H1 (cell line): Measurements from ENCODE around the gene TBC1D2.

ENCODE experiments used
- CTCF ChIP-seq, 3 experiments: IDR thresholded peaks; 1 replicate in 2 of 3; 2 replicates in 1 of 3; pipeline versions ENCODE4 v1.5.1 to v1.6.1; 2011; ENCODE audit warnings: low read length in 3 of 3, mild to moderate bottlenecking in 3 of 3, inconsistent platforms in 2 of 3, low read depth in 1 of 3, moderate library complexity in 1 of 3; ENCODE audit not compliant: insufficient read depth in 1 of 3; ENCODE audit errors: control extremely low read depth in 1 of 3
- GABPA ChIP-seq: IDR thresholded peaks from 2 replicates; pipeline ENCODE4 v1.6.1; 2011; ENCODE audit warnings: mild to moderate bottlenecking, low read length, moderate library complexity, borderline replicate concordance; ENCODE audit not compliant: insufficient read depth
- POLR2A ChIP-seq, 2 experiments: IDR thresholded peaks; 1 replicate in 1 of 2; 2 replicates in 1 of 2; pipeline ENCODE4 v1.6.1; 2011; ENCODE audit warnings: low read depth in 2 of 2, low read length in 2 of 2, mild to moderate bottlenecking in 2 of 2; ENCODE audit errors: control extremely low read depth in 1 of 2
- RXRA ChIP-seq: IDR thresholded peaks from 2 replicates; pipeline ENCODE4 v1.6.1; 2011; ENCODE audit warnings: low read depth, mild to moderate bottlenecking, low read length, moderate library complexity; ENCODE audit not compliant: insufficient read depth
- SP2 ChIP-seq: IDR thresholded peaks from 2 replicates; pipeline ENCODE4 v1.6.1; 2012; ENCODE audit warnings: mild to moderate bottlenecking, low read length, inconsistent platforms

GRCh38 chr9:98285446-98285845, 30.0 kb upstream of the TBC1D2 start:
- TF ChIP-seq CTCF (IDR thresholded peaks at IDR 0.05; ENCODE audit: control extremely low read depth in 1 of 3, insufficient read depth in 1 of 3, low read depth in 1 of 3, low read length in 3 of 3) (no peak), SP2 (no peak), GABPA (no peak), POLR2A (IDR thresholded peaks at IDR 0.05; ENCODE audit: control extremely low read depth in 1 of 2, low read depth in 2 of 2, low read length in 2 of 2) (no peak), RXRA (no peak)
